ENCODE measurements around the gene KIF5A.

The KIF5A gene

GRCh38 chr12:57535764-57536596 lies 13.9 kb upstream of the KIF5A start:
- no peak for DNase-seq

DNA sequence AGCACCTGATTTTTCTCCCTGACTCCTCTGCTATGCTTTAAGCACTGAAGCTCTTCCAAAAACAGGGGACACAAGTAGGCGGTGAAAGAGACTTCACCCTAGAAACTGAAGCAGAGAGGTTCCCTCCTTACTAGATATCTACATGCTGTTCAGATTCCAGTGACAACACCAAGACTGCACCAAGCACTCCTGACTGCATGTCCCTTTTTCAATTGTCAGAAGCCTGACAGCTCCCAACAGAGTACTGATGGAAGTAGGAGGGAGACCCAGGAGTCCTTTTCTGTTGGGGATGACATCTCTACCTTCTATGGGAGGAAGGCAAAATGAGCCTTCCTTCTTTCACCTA lies 13.3 kb upstream of the KIF5A start:
- DNase-seq = no peak

GRCh38 chr12:57539134-57539768 lies 10.6 kb upstream of the KIF5A start:
- no peak for DNase-seq

GRCh38 chr12:57541001-57541400 lies 8.8 kb upstream of the KIF5A start:
- peak; percentile 26 for DNase-seq

DNA sequence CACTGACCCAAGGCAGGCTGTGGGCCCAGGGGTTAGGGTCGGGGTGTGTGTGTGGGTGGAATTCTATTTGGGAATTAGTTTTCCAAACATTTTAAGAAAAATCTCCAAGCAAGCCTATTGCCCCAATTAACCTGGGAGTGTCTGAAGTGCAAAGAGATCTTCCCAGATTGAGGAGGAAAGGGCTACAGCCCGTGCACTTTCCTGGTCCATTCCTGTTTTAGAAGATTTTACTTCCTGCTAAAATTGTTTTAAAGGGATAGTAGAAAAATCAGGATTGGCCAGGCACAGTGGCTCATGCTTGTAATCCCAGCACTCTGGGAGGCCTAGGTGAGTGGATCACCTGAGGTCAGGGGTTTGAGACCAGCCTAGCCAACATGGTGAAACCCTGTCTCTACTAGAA lies 8.1 kb upstream of the KIF5A start:
- no peak for DNase-seq

- no peak for DNase-seq
Observed at GRCh38 chr12:57543581-57543980, 6.3 kb upstream of the KIF5A start.

DNA sequence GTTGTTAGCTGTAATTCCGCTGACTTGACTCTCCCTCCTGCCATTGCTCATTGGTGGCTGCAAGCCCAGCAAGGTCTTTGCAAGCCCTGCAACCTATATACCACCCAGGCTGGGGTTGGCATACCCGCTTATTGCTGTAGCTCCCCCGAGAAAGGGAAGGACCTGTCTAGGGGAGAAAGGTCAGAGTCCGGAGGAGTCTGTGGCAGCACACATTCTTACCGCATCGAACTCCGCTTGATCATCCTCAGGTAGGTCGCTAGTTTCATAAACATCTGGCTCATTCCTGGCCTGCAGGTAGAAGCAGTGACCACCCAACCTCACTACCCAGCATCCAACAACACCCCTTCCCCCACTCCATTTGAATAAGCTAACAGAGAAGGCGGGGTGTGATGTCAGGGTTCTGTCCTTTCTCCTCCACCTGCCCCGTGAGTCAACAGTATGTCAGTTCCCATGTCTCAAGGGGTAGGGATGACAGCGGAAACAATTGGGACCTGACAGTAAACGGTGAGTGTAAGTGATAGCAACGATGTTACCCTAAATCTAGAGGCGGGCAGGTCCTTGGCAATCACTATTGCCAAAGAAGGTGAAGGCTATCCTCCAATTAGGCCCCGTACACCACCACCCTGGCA lies 3.9 kb upstream of the KIF5A start:
- no peak for DNase-seq

GRCh38 chr12:57546438-57547287 lies 3.2 kb upstream of the KIF5A start, which contains the start of gene DCTN2:
Gene DCTN2, minus strand, starts transcription at chr12:57547192. Its CDS starts 129 bp downstream, at chr12:57547063.
- peak; percentile 99 for DNase-seq

- no peak for DNase-seq
Observed at GRCh38 chr12:57547288-57548012, 2.4 kb upstream of the KIF5A start.

- DNase-seq = no peak
Observed at GRCh38 chr12:57548013-57548315, 1.9 kb upstream of the KIF5A start.

GRCh38 chr12:57548488-57548887 lies 1.4 kb upstream of the KIF5A start:
- no peak for DNase-seq

DNA sequence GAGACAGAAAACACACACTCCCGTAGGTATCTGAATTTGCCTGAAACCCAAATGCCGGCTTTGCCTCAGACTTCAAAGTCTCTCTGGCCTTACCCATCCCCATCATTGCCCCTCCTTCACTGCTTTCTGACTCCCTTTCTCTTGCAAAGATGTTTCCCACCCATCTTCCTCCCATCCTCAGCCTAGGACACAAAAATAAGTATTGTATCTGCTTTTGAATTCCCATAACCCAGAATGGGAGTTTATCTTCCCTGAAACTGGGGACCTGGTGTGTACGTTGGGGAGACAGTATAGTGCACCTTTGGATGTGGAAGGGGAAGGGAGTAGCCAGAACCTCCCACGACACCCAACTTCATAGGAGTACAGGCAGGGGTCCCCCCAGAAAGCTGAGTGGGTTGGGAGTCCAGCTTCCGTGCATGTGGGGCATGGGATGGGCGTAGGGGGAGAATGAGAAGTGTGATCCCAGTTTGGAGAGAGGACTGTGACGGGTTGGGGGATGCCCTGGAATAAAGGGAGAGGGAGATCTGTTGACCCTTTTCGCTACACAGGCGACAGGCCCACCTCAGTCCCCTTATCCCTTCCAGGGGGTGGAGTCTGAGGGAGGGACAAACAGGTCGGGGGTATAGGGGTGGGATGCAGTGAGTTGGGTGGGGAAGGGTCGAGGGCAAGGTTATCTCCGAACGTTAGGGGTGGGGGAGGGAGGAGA lies 488 bp upstream of the KIF5A start:
- DNase-seq = no peak

GRCh38 chr12:57550641-57551549 lies 1.1 kb downstream of the KIF5A start:
- DNase-seq = no peak

DNA sequence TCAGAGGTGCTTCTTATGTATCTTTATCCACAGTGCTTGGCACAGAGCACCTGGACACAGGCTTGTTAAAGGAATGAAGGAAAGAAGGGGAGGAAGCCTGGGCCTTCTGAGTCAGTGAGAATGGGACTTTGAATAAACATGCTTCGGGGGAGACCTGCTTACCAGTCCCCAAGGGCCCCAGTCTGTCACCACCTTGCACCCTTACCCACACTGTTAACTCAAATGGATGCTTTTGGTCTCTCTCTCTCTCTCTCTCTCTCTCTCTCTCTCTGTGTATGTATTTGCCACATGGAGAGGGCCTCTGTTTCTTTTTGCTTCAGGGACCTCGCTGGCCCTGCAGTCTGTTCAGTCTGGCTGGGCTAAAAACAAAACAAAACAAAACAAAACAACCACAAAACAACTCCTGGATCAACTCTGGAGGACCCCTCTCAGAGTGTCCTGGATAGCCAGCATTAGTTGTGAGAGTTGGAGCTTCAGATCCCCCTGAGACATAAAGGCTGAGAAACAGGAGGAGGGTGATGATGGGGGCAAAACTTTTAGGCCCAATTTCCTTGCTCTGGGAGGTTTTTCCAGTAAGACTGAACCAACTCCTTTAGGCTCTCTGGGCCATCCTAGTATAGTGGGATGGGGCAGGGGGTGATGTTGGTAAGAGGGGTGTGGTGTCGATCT lies 1.9 kb downstream of the KIF5A start:
- DNase-seq = no peak

- no peak for DNase-seq
Observed at GRCh38 chr12:57552306-57552651, 2.4 kb downstream of the KIF5A start.

GRCh38 chr12:57552835-57553313 lies 3.0 kb downstream of the KIF5A start:
- DNase-seq = no peak

DNA sequence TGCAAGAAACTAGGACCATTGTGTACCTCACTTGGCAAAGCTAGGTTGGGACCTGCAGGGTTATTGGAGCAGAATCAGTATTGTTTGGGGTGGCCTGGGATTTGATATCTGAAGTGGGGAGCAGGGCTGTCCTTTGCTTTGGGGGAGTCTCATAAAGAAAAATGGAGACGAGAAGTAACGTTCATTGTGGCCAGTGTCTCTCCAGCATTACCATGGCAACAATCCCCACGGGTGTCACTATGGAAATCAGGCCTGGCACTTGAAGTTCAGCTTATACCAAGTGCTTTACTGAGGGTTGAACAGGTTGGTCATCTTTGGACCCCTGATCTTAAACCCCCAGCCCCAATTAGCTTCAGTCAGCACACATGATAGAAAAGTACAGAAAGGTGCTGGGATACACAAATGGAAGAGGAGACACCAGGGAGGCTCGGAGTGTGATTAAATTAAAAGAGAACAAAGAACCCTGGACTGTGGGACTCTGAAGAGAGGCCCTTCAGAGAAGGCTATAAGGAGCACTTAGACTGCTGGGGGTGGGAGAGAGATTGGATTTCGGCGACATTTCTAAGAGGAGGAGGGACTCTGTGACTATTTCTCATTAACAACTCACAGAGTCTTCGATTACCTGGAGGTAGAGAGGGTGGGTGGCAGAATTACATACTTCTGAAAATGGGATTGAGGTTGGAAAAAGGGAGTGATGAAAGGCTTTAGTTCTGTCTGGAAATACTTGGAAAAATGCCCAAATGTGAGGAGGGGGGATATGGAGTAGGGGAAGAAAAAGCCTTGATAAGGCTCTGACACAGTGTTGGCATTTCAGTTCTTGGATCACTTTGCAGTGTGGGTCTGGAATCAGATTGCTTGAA lies 3.7 kb downstream of the KIF5A start:
- peak; percentile 18 for DNase-seq

DNA sequence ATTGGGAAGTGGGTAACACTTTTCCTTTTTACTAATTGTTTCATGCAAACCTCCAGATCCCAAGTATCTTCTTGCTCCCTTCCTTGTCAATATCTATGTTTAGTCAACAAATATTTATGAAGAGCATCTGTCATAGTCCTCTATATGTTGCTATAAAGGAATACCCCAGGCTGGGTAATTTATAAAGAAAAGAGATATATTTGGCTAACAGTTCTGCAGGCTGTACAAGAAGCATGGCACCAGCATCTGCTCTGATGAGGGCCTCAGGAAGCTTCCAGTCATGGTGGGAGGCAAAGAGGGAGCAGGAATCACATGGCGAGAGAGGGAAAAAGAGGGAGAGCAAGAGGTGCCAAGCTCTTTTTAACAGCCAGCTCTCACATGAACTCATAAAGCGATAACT lies 4.6 kb downstream of the KIF5A start:
- DNase-seq = no peak

DNA sequence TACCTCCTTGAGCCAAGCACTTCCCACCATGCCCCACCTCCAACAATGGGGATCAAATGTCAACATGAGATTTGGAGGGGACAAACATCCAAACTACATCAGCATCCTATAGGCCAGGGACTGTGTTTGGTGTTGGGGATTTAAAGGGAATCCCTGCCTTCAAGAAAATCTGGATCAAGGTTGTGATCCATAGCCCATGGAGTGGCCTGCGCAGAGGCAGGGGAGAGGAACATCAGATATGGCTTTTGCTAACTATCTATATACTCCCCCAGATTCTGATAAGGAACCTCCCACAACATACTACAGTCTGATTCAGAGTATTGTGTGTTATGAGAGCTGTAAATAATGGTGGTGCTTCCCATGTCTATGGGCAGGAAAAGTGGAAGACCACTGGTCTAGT lies 5.1 kb downstream of the KIF5A start:
- DNase-seq = no peak

Measured in NCI-H69 (cell line).